Astrocyte of the cerebellum (primary cell): ENCODE data around the gene ING4.

ENCODE experiments used
- DNase-seq: peaks from one replicate; pipeline ENCODE4 v3.0.0-alpha.2; 2011; ENCODE audit warnings: low read depth
- H3K4me3 ChIP-seq: 2 replicates; pipeline ENCODE4 v1.5.1; 2011; ENCODE audit warnings: mild to moderate bottlenecking, low read depth, low read length, moderate library complexity
- CTCF ChIP-seq: IDR thresholded peaks from 2 replicates; pipeline ENCODE4 v1.5.1; 2012; ENCODE audit warnings: low read length, low read depth, moderate library complexity, mild to moderate bottlenecking; ENCODE audit errors: missing control alignments
- in situ Hi-C: cut with HindIII; loops from 2 replicates; pipeline ENCODE4 v1.10.0; 2017; ENCODE audit warnings: low sequenced_read_pairs

ING4 gene

DNA sequence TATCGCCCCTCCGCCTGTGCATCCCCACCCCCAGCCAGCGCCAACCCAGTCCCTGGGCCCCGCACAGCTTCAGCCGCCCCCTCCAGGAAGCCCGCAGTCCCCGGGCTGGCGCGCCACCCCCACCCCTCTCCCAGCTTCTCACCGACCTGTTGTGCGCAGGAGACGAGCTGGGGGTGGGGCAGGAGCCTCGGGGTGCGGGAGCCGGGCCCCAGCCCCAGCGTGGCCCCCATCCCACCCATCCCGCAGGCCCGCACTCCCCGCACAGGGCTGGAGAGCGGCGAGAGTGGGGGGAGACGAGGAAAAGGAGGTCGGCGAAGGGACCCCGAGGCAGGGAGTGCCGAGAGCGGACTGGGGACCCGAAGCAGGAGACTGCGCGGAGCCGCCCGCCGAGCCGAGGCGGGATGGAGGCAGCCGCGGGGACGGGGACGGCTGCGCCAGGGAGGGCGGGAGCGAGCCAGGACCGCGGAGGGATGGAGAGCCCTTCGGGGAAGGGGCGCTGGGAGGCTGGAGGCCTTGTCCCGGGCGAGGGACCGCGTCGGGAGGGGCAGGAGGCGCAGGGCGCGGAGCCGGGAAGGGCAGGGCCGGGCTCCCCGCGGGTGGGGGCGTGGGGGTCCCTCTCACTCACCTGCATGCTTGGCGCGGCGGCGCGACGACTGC is 37.2 kb upstream of the ING4 start:
- in situ Hi-C loops = no loop called here
- no peak for TF ChIP-seq CTCF
- DNase-seq = no peak
- H3K4me3 ChIP-seq = peak overlapping the region; percentile 58

GRCh38 chr12:6699259-6699988 is 36.5 kb upstream of the ING4 start:
- no peak for TF ChIP-seq CTCF
- in situ Hi-C loops = no loop called here
- peak overlapping the region; percentile 58 for H3K4me3 ChIP-seq
- DNase-seq = no peak

- no peak for DNase-seq
- in situ Hi-C loops = no loop called here
- TF ChIP-seq CTCF = no peak
- H3K4me3 ChIP-seq = no peak overlapping the region
These were observed 35.6 kb upstream of the ING4 start for GRCh38 chr12:6698352-6699046.

- TF ChIP-seq CTCF = peak; percentile 69
- H3K4me3 ChIP-seq = no peak overlapping the region
- DNase-seq = peak; percentile 13
- in situ Hi-C loops = no loop called here
These were observed 34.8 kb upstream of the ING4 start for GRCh38 chr12:6697584-6698351.

GRCh38 chr12:6696690-6697583 is 34.0 kb upstream of the ING4 start:
- H3K4me3 ChIP-seq = no peak overlapping the region
- in situ Hi-C loops = no loop called here
- DNase-seq = no peak

More at GRCh38 chr12:6696690-6697583, 34.0 kb upstream of the ING4 start:
- no peak for TF ChIP-seq CTCF
